ENCODE results near the gene KLHL14.

DNA sequence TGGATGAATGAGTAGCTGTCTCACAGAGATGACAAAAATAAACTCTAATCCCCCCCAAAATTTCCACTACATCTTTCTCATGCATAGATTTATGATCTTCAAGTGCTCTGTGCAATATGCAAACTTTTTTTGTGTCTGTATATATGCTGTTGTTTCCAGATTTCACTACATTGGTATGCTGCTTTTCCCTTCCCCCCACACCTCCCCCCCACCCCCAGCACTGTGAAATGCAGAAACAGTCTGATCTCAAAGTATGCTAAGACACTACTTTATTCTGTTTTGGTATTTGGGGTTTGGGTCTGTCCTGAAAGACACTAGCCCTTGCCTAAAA, 524 bp upstream of the KLHL14 start:
- TF ChIP-seq POLR2AphosphoS5 (IDR thresholded peaks at IDR 0.05; ENCODE audit: low read depth, low read length), result no peak
- TF ChIP-seq, protein P1, sequence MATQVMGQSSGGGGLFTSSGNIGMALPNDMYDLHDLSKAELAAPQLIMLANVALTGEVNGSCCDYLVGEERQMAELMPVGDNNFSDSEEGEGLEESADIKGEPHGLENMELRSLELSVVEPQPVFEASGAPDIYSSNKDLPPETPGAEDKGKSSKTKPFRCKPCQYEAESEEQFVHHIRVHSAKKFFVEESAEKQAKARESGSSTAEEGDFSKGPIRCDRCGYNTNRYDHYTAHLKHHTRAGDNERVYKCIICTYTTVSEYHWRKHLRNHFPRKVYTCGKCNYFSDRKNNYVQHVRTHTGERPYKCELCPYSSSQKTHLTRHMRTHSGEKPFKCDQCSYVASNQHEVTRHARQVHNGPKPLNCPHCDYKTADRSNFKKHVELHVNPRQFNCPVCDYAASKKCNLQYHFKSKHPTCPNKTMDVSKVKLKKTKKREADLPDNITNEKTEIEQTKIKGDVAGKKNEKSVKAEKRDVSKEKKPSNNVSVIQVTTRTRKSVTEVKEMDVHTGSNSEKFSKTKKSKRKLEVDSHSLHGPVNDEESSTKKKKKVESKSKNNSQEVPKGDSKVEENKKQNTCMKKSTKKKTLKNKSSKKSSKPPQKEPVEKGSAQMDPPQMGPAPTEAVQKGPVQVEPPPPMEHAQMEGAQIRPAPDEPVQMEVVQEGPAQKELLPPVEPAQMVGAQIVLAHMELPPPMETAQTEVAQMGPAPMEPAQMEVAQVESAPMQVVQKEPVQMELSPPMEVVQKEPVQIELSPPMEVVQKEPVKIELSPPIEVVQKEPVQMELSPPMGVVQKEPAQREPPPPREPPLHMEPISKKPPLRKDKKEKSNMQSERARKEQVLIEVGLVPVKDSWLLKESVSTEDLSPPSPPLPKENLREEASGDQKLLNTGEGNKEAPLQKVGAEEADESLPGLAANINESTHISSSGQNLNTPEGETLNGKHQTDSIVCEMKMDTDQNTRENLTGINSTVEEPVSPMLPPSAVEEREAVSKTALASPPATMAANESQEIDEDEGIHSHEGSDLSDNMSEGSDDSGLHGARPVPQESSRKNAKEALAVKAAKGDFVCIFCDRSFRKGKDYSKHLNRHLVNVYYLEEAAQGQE (IDR thresholded peaks at IDR 0.05; ENCODE audit: insufficient read depth in 1 of 2, low read depth in 2 of 2, low read length in 2 of 2), result no peak

Measured in PFSK-1 (cell line).